Calu3 (cell line): ENCODE data around the gene ZNF581. TPM values are rescaled to one million over a fixed set of nuclear protein-coding genes. Genes with fewer than 3 reads are reported as not detected.

Source experiments
- BruUV-seq: library from RNA; stranded (reverse); fragments of 400-500 nt; replicated peaks from 2 replicates; lab custom pipeline; 2021; lab: Mats Ljungman, UMichigan
- CTCF ChIA-PET: fragments of 300-600 bp; sonication (Branson Sonifier 250); formaldehyde crosslinking; loops from one replicate; lab custom pipeline; 2022; ENCODE audit warnings: antibody characterized with exemption; lab: Charles Lee
- DNase-seq: peaks from one replicate; pipeline ENCODE4 v3.0.0; 2022
- H3K27ac Mint-ChIP-seq: one replicate; pipeline ENCODE4 v1.8.0; 2022; ENCODE audit warnings: mixed read lengths; ENCODE audit not compliant: unreplicated experiment
- H3K27me3 Mint-ChIP-seq: one replicate; pipeline ENCODE4 v1.8.0; 2022; ENCODE audit warnings: mixed read lengths; ENCODE audit not compliant: unreplicated experiment
- H3K36me3 Mint-ChIP-seq: one replicate; pipeline ENCODE4 v1.8.0; 2022; ENCODE audit warnings: mild to moderate bottlenecking, moderate library complexity, mixed read lengths; ENCODE audit not compliant: insufficient read depth, unreplicated experiment
- H3K4me1 Mint-ChIP-seq: one replicate; pipeline ENCODE4 v1.8.0; 2022; ENCODE audit warnings: mild to moderate bottlenecking, low read depth, mixed read lengths; ENCODE audit not compliant: unreplicated experiment
- H3K4me3 Mint-ChIP-seq: one replicate; pipeline ENCODE4 v1.8.0; 2022; ENCODE audit warnings: mild to moderate bottlenecking, low read depth, moderate library complexity, mixed read lengths; ENCODE audit not compliant: unreplicated experiment
- H3K9me3 Mint-ChIP-seq: one replicate; pipeline ENCODE4 v1.8.0; 2022; ENCODE audit warnings: low read depth, mixed read lengths; ENCODE audit not compliant: unreplicated experiment
- intact Hi-C: fragments of 100-400 bp; cut with micrococcal nuclease; formaldehyde crosslinking; loops from one replicate; pipeline ENCODE4 v1.10.0; 2022; ENCODE audit not compliant: unreplicated experiment
- total RNA-seq: library from RNA; stranded (reverse); gene quantifications from 2 replicates; pipeline ENCODE4 v1.2.3, GENCODE V29; 2022
- TF ChIP-seq, protein P1 (sequence below): fragments of 200-600 bp; IDR thresholded peaks from one replicate; pipeline ENCODE4 v1.8.0; 2022; ENCODE audit warnings: antibody characterized with exemption; ENCODE audit not compliant: unreplicated experiment

ZNF581 gene
- total RNA-seq, 1 experiment from 2014 or later: 33.1 TPM

DNA sequence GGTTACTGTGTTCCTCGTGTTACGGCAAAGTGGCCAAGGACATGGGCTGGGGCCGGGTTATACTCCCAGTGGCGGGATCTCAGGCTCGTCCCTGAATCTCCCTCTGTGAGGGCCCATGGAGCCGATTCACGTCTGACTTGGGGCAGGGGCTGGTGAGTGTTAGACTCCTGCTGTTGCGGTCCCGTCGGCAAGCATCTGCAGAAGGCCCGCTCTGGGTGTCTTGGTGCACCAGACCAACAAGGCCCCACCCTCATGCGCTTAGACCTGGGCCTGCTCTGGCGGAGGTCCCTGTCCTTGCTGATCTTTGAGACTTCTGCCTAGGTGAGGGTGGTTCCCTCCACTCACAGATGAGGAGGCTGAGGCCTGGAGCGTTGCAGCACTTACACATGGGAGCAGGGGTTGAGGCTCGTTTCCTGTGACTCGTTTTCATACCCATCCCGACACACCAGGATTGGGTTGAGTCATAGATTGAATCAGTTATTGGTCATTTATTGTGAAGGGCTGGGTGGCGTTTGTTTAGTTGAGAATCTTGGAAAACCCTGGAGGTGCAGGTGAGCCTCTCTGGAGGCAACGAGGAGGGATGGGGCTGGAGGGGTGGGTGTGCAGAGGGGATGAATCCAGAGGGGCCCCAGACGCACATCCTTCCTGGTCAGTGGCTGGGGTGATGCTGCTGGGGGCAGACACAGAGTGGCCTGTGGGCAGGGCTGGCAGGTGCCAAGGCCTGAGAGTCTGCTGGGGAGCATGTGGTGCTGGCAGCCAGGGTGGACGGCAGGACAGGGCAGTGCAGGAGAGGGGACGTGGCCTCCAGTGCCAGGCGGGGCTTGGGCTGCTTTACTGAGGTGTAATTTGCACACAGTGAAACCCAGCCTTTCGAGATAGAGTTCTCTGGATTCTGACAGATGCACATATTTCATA lies 36.2 kb downstream of the ZNF581 start:
- CTCF ChIA-PET: no interaction called here
- intact Hi-C loops: loop anchor here (10.0 kb wide), 1 partner anchor 125 kb away; no protein-coding TSS in a partner anchor
- H3K27me3 Mint-ChIP-seq: no peaks in the 10 kb centered on the region
- H3K4me1 Mint-ChIP-seq: peaks cover 45% of the 10 kb centered on the region
- no peaks in the 10 kb centered on the region for H3K9me3 Mint-ChIP-seq
- no peak for DNase-seq
- TF ChIP-seq, protein P1, sequence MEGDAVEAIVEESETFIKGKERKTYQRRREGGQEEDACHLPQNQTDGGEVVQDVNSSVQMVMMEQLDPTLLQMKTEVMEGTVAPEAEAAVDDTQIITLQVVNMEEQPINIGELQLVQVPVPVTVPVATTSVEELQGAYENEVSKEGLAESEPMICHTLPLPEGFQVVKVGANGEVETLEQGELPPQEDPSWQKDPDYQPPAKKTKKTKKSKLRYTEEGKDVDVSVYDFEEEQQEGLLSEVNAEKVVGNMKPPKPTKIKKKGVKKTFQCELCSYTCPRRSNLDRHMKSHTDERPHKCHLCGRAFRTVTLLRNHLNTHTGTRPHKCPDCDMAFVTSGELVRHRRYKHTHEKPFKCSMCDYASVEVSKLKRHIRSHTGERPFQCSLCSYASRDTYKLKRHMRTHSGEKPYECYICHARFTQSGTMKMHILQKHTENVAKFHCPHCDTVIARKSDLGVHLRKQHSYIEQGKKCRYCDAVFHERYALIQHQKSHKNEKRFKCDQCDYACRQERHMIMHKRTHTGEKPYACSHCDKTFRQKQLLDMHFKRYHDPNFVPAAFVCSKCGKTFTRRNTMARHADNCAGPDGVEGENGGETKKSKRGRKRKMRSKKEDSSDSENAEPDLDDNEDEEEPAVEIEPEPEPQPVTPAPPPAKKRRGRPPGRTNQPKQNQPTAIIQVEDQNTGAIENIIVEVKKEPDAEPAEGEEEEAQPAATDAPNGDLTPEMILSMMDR: no peak
- H3K36me3 Mint-ChIP-seq: peaks cover 67% of the 10 kb centered on the region
- no TSS peak for BruUV-seq
- H3K4me3 Mint-ChIP-seq: no peak overlapping the region
- peak overlapping the region; percentile 19 for H3K27ac Mint-ChIP-seq

DNA sequence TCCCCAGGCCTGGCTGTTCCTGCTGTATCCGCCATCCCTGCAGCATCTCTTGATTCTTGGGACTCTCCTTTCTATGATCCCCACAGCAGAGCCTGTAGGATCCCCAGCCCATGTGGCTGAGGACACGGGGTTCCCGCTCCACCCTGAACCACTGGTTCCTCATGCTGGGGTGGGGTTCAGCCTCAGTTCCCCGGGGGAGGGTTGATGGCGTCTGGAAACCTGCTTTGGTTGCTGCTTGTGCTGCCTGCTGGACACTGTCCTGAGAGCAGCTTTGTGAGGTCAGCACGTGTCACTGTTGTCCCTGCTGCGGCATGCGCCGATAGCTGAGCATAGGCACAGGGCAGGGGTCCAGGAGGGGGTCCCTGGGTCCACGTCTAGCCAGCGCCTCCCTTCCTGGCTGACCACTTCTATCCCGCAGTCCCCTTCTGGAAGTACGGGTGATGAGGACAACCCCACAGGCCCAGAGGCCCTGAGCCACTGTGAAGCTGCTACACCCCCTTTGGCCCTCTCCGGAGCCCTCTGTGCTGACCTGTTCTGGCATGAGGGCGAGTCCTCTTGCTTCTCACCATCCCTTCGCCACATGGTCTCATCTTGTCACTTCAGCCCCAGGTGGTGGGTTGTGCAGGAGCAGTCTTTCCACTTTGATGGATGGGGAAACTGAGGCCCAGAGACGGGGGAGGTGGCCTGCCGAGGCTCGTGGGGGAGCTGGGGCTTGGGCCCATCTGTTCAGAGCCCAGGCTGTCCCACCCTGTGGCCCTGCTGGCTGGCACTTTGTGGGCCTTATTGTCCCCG lies 37.1 kb downstream of the ZNF581 start:
- H3K4me1 Mint-ChIP-seq: peaks cover 52% of the 10 kb centered on the region
- BruUV-seq: no TSS peak
- peak overlapping the region; percentile 19 for H3K27ac Mint-ChIP-seq
- H3K27me3 Mint-ChIP-seq: no peaks in the 10 kb centered on the region
- TF ChIP-seq, protein P1: no peak
- H3K36me3 Mint-ChIP-seq: peaks cover 64% of the 10 kb centered on the region
- DNase-seq: no peak
- intact Hi-C loops: loop anchor here (10.0 kb wide), 1 partner anchor 124 kb away; no protein-coding TSS in a partner anchor
- H3K4me3 Mint-ChIP-seq: no peak overlapping the region
- CTCF ChIA-PET: no interaction called here
- H3K9me3 Mint-ChIP-seq: no peaks in the 10 kb centered on the region

DNA sequence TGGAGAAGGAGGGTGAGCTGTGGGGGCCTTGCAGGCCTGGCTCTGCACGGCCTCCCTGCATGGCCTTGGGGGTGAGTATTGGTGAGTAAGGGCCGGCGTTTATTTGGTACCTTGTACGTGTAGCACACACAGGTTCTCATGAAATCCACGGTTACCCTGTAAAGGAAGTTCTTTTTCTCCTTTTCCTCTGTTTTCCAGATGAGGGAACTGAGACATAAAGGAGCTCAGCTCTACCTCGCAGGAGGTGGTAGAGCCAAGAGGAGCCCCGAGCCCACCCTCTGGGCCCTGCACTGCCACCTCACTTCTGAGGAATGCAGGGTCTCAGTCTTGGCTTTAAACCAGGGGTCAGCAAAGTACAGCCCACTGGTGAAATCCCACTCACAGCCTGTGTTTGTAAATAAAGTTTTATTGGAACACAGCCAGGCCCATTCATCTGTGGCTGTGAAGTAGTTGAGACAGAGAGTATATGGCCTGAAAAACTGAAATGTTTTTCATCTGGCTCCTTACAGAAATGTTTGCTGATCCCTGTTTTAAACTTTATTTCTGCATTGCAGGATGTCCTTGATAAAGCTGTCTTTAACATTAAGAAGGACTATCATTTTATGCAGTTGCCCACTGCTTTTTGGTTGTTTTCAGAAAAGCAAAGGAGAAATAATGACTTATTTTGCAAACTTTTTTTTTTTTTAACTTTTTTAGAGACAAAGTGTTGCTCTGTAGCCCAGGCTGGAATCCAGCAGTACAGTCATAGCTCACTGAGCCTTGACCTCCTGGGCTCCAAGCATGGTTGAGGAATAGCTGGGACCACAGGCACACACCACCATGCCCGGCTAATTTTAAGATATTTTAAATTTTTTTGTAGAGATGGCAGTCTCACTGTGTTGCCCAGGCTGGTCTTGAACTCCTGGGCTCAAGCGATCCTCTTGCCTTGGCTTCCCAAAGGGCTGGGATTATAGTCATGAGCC lies 38.0 kb downstream of the ZNF581 start:
- intact Hi-C loops: loop anchor here (10.0 kb wide), 1 partner anchor 123 kb away; no protein-coding TSS in a partner anchor
- Mint-ChIP-seq H3K4me1 (peaks cover 59% of the 10 kb centered on the region), H3K36me3 (peaks cover 65% of the 10 kb centered on the region), H3K9me3 (no peaks in the 10 kb centered on the region), H3K27me3 (no peaks in the 10 kb centered on the region), H3K27ac (no peak overlapping the region), H3K4me3 (no peak overlapping the region)
- TF ChIP-seq, protein P1: no peak
- no peak for DNase-seq
- CTCF ChIA-PET: no interaction called here
- BruUV-seq: no TSS peak
